Tibial artery (tissue), 4 donors: Measurements from ENCODE around the gene GOLT1B.

Source experiments
- DNase-seq, 2 donors: peaks; one replicate each; pipeline ENCODE4 v3.0.0-alpha.2; 2019
- H3K27ac ChIP-seq, 2 donors: fragments of 200-600 bp; sonication (generic) in 1 of 2; 1 replicate in 1 of 2; 2 replicates in 1 of 2; pipeline ENCODE4 v1.5.1; 2018 to 2019; ENCODE audit warnings: mild to moderate bottlenecking in 1 of 2
- H3K27me3 ChIP-seq, 2 donors: fragments of 200-600 bp; sonication (generic) in 1 of 2; one replicate each; pipeline versions ENCODE4 v1.5.1 to v1.6.0; 2016 to 2019
- H3K36me3 ChIP-seq, 3 donors: fragments of 200-600 bp; sonication (generic) in 2 of 3; one replicate each; pipeline ENCODE4 v1.5.1; 2016 to 2019; ENCODE audit warnings: mild to moderate bottlenecking in 2 of 3
- H3K4me1 ChIP-seq, 4 donors: fragments of 200-600 bp; sonication (generic) in 2 of 4; 1 replicate in 3 of 4; 2 replicates in 1 of 4; pipeline ENCODE4 v1.5.1; 2016 to 2019
- H3K4me3 ChIP-seq, 2 donors: fragments of 200-600 bp; sonication (generic) in 1 of 2; 1 replicate in 1 of 2; 2 replicates in 1 of 2; pipeline ENCODE4 v1.5.1; 2018 to 2019; ENCODE audit warnings: mild to moderate bottlenecking in 2 of 2
- H3K9me3 ChIP-seq, 3 donors: fragments of 200-600 bp; sonication (generic) in 1 of 3; one replicate each; pipeline ENCODE4 v1.5.1; 2016 to 2019
- intact Hi-C: fragments of 100-400 bp; cut with DNase I; formaldehyde crosslinking; loops from one replicate; pipeline ENCODE4 v1.15.0; 2023; ENCODE audit warnings: low total_unique reads
- TF ChIP-seq, protein P1 (sequence below), 2 experiments: fragments of 200-600 bp in 1 of 2; fragments of 450-650 bp in 1 of 2; IDR thresholded peaks; one replicate each; pipeline ENCODE4 v1.5.1; 2017 to 2019; ENCODE audit warnings: antibody characterized with exemption in 2 of 2, mild to moderate bottlenecking in 1 of 2, moderate library complexity in 1 of 2

GOLT1B gene

GRCh38 chr12:21483531-21483930 lies 18.1 kb upstream of the GOLT1B start:
- TF ChIP-seq, protein P1, sequence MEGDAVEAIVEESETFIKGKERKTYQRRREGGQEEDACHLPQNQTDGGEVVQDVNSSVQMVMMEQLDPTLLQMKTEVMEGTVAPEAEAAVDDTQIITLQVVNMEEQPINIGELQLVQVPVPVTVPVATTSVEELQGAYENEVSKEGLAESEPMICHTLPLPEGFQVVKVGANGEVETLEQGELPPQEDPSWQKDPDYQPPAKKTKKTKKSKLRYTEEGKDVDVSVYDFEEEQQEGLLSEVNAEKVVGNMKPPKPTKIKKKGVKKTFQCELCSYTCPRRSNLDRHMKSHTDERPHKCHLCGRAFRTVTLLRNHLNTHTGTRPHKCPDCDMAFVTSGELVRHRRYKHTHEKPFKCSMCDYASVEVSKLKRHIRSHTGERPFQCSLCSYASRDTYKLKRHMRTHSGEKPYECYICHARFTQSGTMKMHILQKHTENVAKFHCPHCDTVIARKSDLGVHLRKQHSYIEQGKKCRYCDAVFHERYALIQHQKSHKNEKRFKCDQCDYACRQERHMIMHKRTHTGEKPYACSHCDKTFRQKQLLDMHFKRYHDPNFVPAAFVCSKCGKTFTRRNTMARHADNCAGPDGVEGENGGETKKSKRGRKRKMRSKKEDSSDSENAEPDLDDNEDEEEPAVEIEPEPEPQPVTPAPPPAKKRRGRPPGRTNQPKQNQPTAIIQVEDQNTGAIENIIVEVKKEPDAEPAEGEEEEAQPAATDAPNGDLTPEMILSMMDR (IDR thresholded peaks at IDR 0.05): no peak
- H3K4me3 ChIP-seq: no peak overlapping the region
- no peak for DNase-seq
- H3K27me3 ChIP-seq: no peaks in the 10 kb centered on the region
- no peaks in the 10 kb centered on the region for H3K4me1 ChIP-seq
- intact Hi-C loops: no loop called here
- no peak overlapping the region for H3K27ac ChIP-seq
- H3K9me3 ChIP-seq: no peaks in the 10 kb centered on the region
- peaks cover 37 to 60% (median 51%) of the 10 kb centered on the region in 3 donors for H3K36me3 ChIP-seq

DNA sequence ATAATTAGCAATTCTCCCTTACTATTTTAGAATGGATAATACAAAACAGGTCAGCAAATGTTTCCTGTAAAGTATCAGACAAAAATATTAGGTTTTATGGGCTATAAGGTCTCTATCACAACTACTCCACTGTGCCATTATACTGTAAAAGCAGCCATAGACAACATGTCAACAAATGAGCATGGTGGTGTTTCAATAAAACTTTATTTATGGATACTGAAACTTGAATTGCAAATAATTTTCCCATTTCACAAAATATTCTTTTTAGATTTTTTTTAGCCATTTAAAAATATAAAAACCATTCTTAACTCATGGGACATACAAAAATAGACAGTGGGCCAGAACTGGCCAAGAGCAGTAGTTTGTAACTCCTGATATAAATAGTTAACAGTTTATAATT lies 15.6 kb upstream of the GOLT1B start:
- Histone ChIP-seq H3K9me3 (no peaks in the 10 kb centered on the region), H3K27ac (no peak overlapping the region), H3K36me3 (peaks cover 44 to 59% (median 49%) of the 10 kb centered on the region in 3 donors), H3K4me1 (no peaks in the 10 kb centered on the region), H3K27me3 (no peaks in the 10 kb centered on the region), H3K4me3 (no peak overlapping the region)
- TF ChIP-seq, protein P1 (IDR thresholded peaks at IDR 0.05): no peak
- no peak for DNase-seq
- intact Hi-C loops: no loop called here

GRCh38 chr12:21499765-21500164 lies 1.8 kb upstream of the GOLT1B start:
- H3K9me3 ChIP-seq: no peaks in the 10 kb centered on the region
- intact Hi-C loops: loop anchor here (5.0 kb wide), 2 partner anchors 163 to 183 kb away; no protein-coding TSS in a partner anchor
- no peaks in the 10 kb centered on the region for H3K27me3 ChIP-seq
- no peak for DNase-seq
- peaks cover 0 to 37% (median 32%) of the 10 kb centered on the region in 3 donors for H3K36me3 ChIP-seq
- peaks cover 0 to 36% (median 27%) of the 10 kb centered on the region in 4 donors for H3K4me1 ChIP-seq
- no peak overlapping the region for H3K27ac ChIP-seq
- TF ChIP-seq, protein P1 (IDR thresholded peaks at IDR 0.05): no peak
- peak overlapping the region; percentile 80 to 93 for H3K4me3 ChIP-seq

DNA sequence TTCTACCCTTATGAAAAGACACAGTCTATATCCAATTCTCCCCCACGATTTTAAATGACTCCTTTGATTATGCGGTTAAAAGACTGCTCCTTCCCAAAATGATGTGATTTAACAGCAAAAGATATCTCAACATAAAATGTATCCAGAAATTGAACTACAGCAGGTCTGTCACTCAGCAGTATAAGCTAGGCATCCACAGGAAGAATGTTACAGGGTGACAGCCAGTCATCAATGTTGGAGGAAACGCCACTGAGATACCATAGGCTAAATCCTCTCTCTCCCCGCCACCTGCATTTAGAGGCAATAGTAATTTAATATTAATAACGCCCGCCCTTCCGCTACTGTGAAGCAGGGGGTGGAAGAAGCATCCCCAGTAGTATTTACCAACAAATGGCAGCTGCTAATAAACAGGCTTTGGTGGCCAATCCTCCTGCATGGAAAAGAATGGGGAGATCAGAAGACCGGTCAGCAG lies 767 bp upstream of the GOLT1B start:
- peak overlapping the region; percentile 90 to 91 for H3K27ac ChIP-seq
- H3K4me3 ChIP-seq: peak overlapping the region; percentile 80 to 93
- no peaks in the 10 kb centered on the region for H3K9me3 ChIP-seq
- H3K27me3 ChIP-seq: no peaks in the 10 kb centered on the region
- no peak for DNase-seq
- peaks cover 0 to 27% (median 22%) of the 10 kb centered on the region in 3 donors for H3K36me3 ChIP-seq
- TF ChIP-seq, protein P1 (IDR thresholded peaks at IDR 0.05): no peak
- intact Hi-C loops: loop anchor here (5.0 kb wide), 2 partner anchors 161 to 181 kb away; no protein-coding TSS in a partner anchor
- H3K4me1 ChIP-seq: peaks cover 0 to 40% (median 27%) of the 10 kb centered on the region in 4 donors

DNA sequence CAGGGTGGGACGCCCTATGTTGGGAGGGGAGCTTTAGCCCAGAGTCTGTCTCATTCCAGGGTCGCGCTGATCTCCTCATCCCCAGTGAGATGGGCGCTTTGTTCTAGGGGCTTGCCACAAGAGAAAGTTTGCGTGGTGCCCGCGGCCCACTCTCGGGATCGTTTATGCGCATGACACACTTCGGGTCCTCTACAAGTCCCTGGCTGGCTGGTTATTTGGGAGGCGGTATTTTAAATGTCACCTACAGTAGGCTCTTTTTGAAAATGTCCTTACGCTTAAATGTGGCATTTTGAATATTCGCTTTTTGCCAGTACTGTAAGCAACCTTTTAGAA lies 541 bp downstream of the GOLT1B start:
- no peaks in the 10 kb centered on the region for H3K9me3 ChIP-seq
- H3K27me3 ChIP-seq: no peaks in the 10 kb centered on the region
- TF ChIP-seq, protein P1 (IDR thresholded peaks at IDR 0.05): no peak
- H3K36me3 ChIP-seq: peaks cover 0 to 14% (median 10%) of the 10 kb centered on the region in 3 donors
- peak overlapping the region; percentile 80 to 93 for H3K4me3 ChIP-seq
- H3K27ac ChIP-seq: peak overlapping the region; percentile 90 to 91
- no peak for DNase-seq
- intact Hi-C loops: loop anchor here (5.0 kb wide), 2 partner anchors 160 to 180 kb away; no protein-coding TSS in a partner anchor
- peaks cover 0 to 40% (median 27%) of the 10 kb centered on the region in 4 donors for H3K4me1 ChIP-seq
